Measurements from ENCODE around the gene LIM2.

Gene LIM2

GRCh38 chr19:51396175-51396574 lies 8.4 kb upstream of the LIM2 start:
- DNase-seq (ENCODE audit: low read depth), result no peak

DNA sequence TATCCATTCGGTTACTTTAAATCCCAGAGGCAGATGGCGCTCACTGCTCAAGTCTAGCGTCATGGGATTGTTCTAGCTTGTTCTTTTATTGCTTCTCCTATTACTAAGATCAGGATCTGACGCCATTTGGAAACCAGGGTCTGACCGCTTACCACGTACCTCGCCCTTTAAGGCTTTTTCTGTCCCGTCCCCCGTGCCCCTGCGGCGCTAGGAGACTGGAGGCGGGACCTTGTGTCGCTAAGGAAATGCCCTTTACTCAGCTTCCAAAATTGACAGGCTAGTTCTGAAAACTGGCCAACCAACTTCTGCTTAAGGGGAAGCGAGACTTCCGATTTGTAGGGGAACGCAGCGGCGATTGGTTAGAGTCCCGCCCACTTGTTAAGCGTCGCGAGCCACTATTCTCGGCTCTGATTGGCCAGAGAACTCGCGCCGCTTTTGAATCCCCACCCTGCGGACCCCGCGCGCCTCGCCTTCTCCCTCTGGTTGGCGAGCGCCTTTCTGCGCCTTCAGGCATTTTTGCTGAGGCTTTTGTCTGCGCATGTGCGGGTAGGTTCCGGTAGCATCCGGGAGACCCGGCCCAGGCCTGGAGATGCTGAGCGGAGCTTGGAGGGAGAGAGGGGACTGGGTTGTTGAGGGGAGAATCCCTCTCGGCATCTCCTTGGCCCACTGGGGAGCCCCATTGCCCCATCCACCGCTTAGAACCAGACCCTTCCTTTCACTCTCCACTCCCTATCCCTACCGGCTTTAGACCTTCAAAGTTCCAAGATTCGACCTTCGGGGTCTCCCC lies 6.5 kb upstream of the LIM2 start:
- peak; percentile 80 for DNase-seq (ENCODE audit: low read depth)

- no peak for DNase-seq (ENCODE audit: low read depth)
Observed at GRCh38 chr19:51392701-51393100, 4.9 kb upstream of the LIM2 start.

- DNase-seq (ENCODE audit: low read depth), result no peak
Observed at GRCh38 chr19:51391073-51391611, 3.4 kb upstream of the LIM2 start.

GRCh38 chr19:51389143-51389542 lies 1.4 kb upstream of the LIM2 start:
- no peak for DNase-seq (ENCODE audit: low read depth)

DNA sequence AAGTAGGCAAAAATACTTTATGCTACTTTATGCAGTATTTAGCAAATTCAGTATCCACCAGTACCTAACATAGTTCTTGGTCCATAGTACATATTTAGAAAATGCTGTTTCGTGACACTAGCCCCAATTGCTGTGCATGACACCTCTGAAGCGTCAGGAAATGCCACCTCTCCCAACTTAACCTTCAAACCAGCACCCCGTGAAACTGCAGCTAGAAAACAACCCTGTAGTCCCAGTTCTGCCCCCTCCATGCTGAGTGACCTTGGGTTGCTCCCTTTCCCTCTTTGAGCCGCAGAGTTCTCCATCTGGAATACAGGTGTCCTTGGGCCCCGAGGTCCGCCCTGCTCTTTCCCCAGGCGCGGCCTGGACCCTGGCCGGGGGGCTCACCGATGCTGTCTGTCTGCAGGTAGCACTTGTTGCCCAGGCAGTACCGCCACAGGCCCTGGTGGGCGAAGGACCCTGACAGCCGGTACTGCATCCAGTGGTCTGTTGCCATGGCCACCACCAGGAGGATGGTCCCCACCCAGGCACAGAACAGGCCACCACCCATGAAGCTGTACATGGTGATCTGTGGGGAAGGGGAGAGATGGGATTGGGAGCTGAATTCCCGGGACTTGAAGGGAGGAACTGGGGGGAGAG lies 773 bp downstream of the LIM2 start:
- DNase-seq (ENCODE audit: low read depth), result no peak

DNA sequence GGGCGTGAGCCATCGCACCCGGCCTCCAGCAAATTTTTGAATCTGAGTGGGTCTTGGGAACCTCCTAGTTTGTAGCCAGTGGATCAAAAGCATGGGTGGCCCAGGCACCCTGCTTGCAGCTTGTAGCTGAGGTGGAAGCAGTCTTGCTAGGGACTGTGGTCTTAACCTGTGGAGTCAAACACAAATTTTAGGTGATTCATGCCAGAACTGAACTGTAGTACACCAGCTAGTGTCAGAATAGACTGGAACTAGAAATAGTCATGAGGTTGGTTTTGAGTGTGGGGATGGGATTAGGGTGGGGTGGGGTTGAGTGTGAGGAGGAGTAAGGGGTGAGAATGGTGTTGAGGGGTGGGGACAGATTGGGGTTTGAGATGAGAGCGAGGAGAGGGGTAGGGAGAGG lies 5.8 kb downstream of the LIM2 start:
- no peak for DNase-seq (ENCODE audit: low read depth)

GRCh38 chr19:51380379-51380778 lies 7.4 kb downstream of the LIM2 start:
- DNase-seq (ENCODE audit: low read depth), result no peak

DNA sequence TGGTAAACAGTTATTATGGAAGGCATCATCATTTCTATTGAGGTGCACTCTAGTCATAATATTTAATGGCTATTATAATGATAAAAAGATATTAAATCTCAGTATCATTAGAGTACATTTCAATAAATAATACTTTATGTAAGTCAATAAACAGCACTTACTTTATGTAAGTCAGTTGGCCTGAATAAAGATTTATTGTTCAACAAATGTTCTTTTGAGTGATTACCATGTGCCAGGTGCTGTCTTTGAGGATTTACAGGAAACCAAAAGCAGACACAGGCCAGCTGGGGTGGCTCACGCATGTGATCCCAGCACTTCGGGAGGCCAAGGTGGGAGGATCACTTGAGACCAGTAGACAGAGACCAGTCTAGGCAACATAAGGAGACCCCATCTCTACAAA lies 10.4 kb downstream of the LIM2 start:
- no peak for DNase-seq (ENCODE audit: low read depth)

DNA sequence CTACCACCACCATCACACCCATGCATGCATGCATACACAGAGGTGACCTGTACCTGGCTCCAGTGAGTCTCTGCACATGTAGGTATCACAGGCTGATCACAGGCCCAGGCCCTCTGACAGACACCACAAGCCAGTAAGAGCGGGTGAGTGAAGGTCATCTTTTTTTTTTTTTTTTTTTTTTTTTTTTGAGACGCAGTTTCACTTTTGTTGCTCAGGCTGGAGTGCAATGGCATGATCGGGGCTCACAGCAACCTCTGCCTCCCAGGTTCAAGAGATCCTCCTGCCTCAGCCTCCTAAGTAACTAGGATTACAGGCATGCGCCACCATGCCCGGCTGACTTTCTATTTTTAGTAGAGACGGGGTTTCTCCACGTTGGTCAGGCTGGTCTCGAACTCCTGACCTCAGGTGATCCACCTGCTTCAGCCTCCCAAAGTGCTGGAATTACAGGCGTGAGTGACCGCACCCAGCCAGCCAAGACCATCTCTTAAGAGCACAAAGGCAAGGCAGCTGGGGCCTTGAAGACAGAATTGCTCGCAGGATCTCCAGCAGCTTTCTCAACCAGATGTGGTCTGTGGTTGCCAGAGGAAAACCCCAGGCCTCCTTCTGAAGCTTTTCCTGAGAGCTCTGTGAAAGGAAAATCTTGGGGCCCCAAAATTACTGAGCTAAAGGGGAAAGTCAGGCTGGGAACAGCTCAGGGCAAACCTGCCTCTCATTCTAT lies 12.1 kb downstream of the LIM2 start:
- DNase-seq (ENCODE audit: low read depth), result no peak

GRCh38 chr19:51372649-51373504 lies 14.9 kb downstream of the LIM2 start, which contains the start of gene NKG7:
NKG7 (minus strand) TSS chr19:51372654; CDS start chr19:51372535, 119 bp downstream.
- DNase-seq (ENCODE audit: low read depth), result peak; percentile 68

DNA sequence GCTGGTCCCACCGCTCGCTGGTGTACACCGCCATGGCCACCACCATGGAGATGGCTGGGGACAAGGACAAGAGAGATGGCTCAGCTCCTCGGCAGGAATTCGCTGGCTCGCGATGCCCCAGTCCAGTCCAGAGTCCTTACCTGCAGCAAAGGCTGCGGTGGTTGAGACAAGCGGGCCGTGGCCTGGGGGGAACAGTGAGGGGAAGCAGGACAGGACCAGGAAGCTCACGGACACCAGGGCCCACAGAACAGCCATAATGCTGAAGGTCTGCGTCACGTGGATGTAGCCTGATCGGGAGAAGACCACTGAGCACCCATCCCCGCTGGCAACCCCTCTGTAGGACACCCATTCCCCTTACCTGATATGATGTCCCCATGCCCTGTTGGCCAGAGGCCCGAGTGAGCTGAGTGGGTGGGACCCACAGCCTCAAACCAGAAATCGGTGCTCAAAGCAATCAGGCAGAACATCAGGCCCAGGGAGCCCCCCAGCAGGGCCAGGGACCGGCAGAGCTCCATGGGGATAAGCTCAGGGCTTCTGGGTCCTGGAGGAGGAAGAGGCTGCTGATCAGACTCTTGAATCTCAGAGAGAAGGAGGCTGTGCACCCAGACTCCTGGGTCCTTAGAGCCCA lies 15.6 kb downstream of the LIM2 start:
- no peak for DNase-seq (ENCODE audit: low read depth)

- DNase-seq (ENCODE audit: low read depth), result no peak
Observed at GRCh38 chr19:51371186-51371690, 16.5 kb downstream of the LIM2 start.

DNA sequence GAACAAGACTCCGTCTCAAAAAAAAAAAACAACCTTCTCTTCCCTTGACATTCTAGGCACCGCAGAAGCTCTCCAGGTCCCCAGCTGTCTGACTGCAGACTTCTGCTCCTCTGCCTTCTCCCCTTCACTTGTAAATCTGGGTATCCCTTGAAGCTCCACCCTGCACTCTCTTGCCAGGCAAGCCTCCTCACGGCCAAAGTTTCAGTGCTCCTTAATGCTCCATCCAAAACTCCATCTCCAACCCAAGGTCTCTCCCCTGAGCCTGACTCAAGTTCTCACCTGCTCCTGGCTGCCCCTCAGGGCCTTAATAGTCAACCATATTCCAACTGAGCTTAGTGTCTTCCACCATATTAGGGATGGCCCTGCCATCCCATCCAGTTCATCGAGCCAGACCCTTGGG lies 17.5 kb downstream of the LIM2 start:
- no peak for DNase-seq (ENCODE audit: low read depth)

GRCh38 chr19:51368366-51369282 lies 19.1 kb downstream of the LIM2 start, which contains the start of gene CLDND2:
CLDND2 (minus strand) TSS chr19:51369003; CDS start chr19:51368577, 426 bp downstream.
- no peak for DNase-seq (ENCODE audit: low read depth)

GRCh38 chr19:51367565-51368365 lies 20.0 kb downstream of the LIM2 start:
- DNase-seq (ENCODE audit: low read depth), result peak; percentile 97

- no peak for DNase-seq (ENCODE audit: low read depth)
Observed at GRCh38 chr19:51367255-51367564, 20.6 kb downstream of the LIM2 start.

DNA sequence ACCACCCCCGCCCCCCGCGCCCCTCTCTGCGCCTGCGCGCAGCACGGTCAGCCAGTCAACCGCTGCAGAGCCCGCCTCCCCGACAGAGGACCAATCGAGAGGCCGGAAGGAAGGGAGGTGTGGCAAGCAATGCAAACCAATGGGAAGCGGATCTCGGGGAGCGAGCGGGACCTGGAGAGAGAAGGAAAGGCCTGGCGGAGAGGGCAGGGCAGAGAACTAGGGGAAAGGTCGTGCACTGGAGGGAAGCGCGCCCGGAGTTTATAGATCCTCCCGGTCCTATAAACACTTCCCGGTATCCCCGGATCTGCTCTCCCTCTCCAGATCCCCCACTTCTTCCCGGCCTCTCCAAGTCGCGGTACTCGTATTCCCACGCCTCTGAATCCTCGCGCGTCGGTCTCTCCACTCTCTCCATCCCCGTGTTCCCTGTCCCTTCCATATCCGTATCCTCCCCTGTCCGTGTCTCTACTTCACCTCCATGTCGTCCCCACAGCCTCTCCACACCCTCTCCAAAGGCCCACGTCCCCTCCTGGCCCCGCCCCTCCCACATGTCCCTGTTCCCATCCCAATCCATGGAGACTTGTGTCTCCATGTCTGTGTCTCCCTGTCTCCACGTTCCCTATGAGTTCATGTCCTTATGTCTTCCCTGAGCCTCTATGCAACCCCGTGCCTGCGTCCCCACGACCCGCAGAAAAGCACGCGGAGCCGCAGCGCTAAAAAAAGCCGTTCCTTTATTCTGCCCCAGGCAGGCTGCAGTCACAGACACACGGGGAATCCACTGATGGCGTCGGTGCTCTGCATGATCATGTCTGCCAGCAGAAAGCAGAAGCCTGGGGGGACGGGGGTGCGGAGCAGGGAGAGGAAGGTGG lies 21.2 kb downstream of the LIM2 start:
- peak; percentile 88 for DNase-seq (ENCODE audit: low read depth)
